Neuronal stem cell (in vitro differentiated cells): ENCODE measurements around the gene DBNDD1.

Source experiments
- DNase-seq: peaks from one replicate; pipeline ENCODE4 v3.0.0-alpha.2; 2013; ENCODE audit warnings: low spot score
- H2AFZ ChIP-seq: one replicate; pipeline ENCODE4 v1.6.1; 2013; ENCODE audit warnings: mild to moderate bottlenecking, low read length, inconsistent platforms
- H2AK5ac ChIP-seq: 2 replicates; pipeline ENCODE4 v1.6.1; 2013; ENCODE audit warnings: low read depth, mild to moderate bottlenecking, inconsistent platforms, low read length, moderate library complexity, mixed read lengths
- H2BK120ac ChIP-seq: 2 replicates; pipeline ENCODE4 v1.6.1; 2013; ENCODE audit warnings: low read depth, mild to moderate bottlenecking, inconsistent platforms, low read length, moderate library complexity, mixed read lengths
- H2BK12ac ChIP-seq: one replicate; pipeline ENCODE4 v1.6.1; 2013; ENCODE audit warnings: low read length, inconsistent platforms
- H2BK15ac ChIP-seq: 2 replicates; pipeline ENCODE4 v1.6.1; 2013; ENCODE audit warnings: mild to moderate bottlenecking, low read length, inconsistent platforms, mixed read lengths
- H2BK5ac ChIP-seq: one replicate; pipeline ENCODE4 v1.6.1; 2013; ENCODE audit warnings: inconsistent platforms, mild to moderate bottlenecking, low read length, moderate library complexity
- H3K14ac ChIP-seq: one replicate; pipeline ENCODE4 v1.6.1; 2013; ENCODE audit warnings: low read length, inconsistent platforms
- H3K18ac ChIP-seq: 2 replicates; pipeline ENCODE4 v1.6.1; 2013; ENCODE audit warnings: low read length, inconsistent platforms
- H3K23ac ChIP-seq: 2 replicates; pipeline ENCODE4 v1.6.1; 2013; ENCODE audit warnings: low read depth, mild to moderate bottlenecking, mixed read lengths, low read length, inconsistent platforms; ENCODE audit not compliant: poor library complexity
- H3K27ac ChIP-seq: replicated peaks from 3 replicates; pipeline ENCODE4 v1.5.1; 2013; ENCODE audit warnings: low read length, inconsistent platforms
- H3K27me3 ChIP-seq, 3 experiments: 2 replicates each; pipeline ENCODE4 v1.6.1; 2013; ENCODE audit warnings: low read length in 3 of 3, mild to moderate bottlenecking in 2 of 3, inconsistent platforms in 1 of 3, low read depth in 1 of 3, mixed read lengths in 1 of 3, moderate library complexity in 1 of 3; ENCODE audit not compliant: control insufficient read depth in 3 of 3, insufficient read depth in 3 of 3
- H3K36me3 ChIP-seq, 2 donors: replicated peaks in 1 of 2; 2 replicates each; pipeline ENCODE4 v1.6.1; 2013; ENCODE audit warnings: low read length in 2 of 2; ENCODE audit not compliant: control insufficient read depth in 2 of 2, insufficient read depth in 2 of 2
- H3K4ac ChIP-seq: 2 replicates; pipeline ENCODE4 v1.6.1; 2013; ENCODE audit warnings: inconsistent platforms, mild to moderate bottlenecking, low read length, moderate library complexity
- H3K4me1 ChIP-seq, 2 donors: 1 replicate in 1 of 2; 2 replicates in 1 of 2; pipeline ENCODE4 v1.6.1; 2013; ENCODE audit warnings: low read length in 2 of 2, low read depth in 1 of 2; ENCODE audit not compliant: control insufficient read depth in 2 of 2, insufficient read depth in 1 of 2
- H3K4me2 ChIP-seq: one replicate; pipeline ENCODE4 v1.6.1; 2013; ENCODE audit warnings: mild to moderate bottlenecking, low read length, inconsistent platforms; ENCODE audit not compliant: insufficient read depth, poor library complexity, severe bottlenecking
- H3K4me3 ChIP-seq, 2 donors: 2 replicates each; pipeline ENCODE4 v1.5.1; 2013; ENCODE audit warnings: low read length in 2 of 2, mild to moderate bottlenecking in 2 of 2, inconsistent platforms in 1 of 2, moderate library complexity in 1 of 2
- H3K79me1 ChIP-seq: one replicate; pipeline ENCODE4 v1.6.1; 2013; ENCODE audit warnings: low read depth, mild to moderate bottlenecking, inconsistent platforms, low read length, moderate library complexity
- H3K9ac ChIP-seq: one replicate; pipeline ENCODE4 v1.6.1; 2013; ENCODE audit warnings: mild to moderate bottlenecking, low read depth, low read length, inconsistent platforms; ENCODE audit not compliant: poor library complexity
- H3K9me3 ChIP-seq, 2 donors: replicated peaks in 1 of 2; 2 replicates each; pipeline versions ENCODE3 to v1.6.1; 2013; ENCODE audit warnings: low read length in 2 of 2, mild to moderate bottlenecking in 2 of 2, inconsistent platforms in 1 of 2, low read depth in 1 of 2, mixed read lengths in 1 of 2, moderate library complexity in 1 of 2; ENCODE audit not compliant: control insufficient read depth in 2 of 2, insufficient read depth in 1 of 2
- H4K8ac ChIP-seq: one replicate; pipeline ENCODE4 v1.6.1; 2013; ENCODE audit warnings: low read depth, mild to moderate bottlenecking, inconsistent platforms, low read length, moderate library complexity
- H4K91ac ChIP-seq: one replicate; pipeline ENCODE4 v1.6.1; 2013; ENCODE audit warnings: low read length, low read depth, mild to moderate bottlenecking, inconsistent platforms; ENCODE audit not compliant: poor library complexity
- WGBS, 2 donors: extraction: QIAGEN DNeasy Blood & Tissue Kit; methylation state at CpG; one replicate each; pipeline ENCODE4 v1.1.7; 2013; ENCODE audit warnings: missing lambda C conversion rate in 2 of 2, mixed read lengths in 1 of 2; ENCODE audit not compliant: insufficient read length in 2 of 2, insufficient replicate concordance in 1 of 2; ENCODE audit errors: extremely low coverage in 2 of 2; 5-methylcytosine and 5-hydroxymethylcytosine counted together

DBNDD1 gene

DNA sequence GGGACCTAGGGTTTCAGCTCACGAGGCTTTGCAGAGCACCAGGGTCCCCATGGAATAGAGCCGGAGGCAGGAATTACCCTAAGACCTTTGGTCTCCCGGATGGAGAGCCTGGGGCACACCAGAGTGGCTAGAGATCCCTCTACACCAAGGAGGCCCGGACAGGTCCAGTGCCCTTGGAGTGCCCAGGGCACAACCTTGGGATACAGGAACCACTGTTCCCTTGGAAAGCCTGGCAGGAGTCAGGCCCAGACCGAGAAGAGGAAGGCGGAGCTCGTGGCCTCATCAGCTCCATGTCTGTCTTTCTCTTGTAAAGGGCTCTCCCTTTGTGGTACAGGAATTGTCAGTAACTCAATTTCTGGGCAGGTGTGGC is 3.8 kb upstream of the DBNDD1 start:
- Histone ChIP-seq H3K36me3 (no peaks in the 10 kb centered on the region), H3K9ac (peak overlapping the region; percentile 40), H3K4me3 (no peak overlapping the region), H2BK12ac (no peak overlapping the region), H3K9me3 (no peaks in the 10 kb centered on the region), H4K91ac (no peak overlapping the region), H4K8ac (no peak overlapping the region), H3K23ac (no peak overlapping the region), H3K14ac (no peak overlapping the region), H3K27me3 (peaks cover 0 to 33% (median 8%) of the 10 kb centered on the region in 3 experiments), H3K4me2 (peak overlapping the region; percentile 26), H2BK5ac (peak overlapping the region; percentile 16), H2AFZ (no peak overlapping the region), H3K4me1 (peaks cover 8 to 20% of the 10 kb centered on the region in 2 donors), H2BK15ac (no peak overlapping the region), H2AK5ac (no peak overlapping the region), H3K27ac (no peak overlapping the region), H2BK120ac (no peak overlapping the region), H3K4ac (no peak overlapping the region), H3K18ac (peak overlapping the region; percentile 51), H3K79me1 (no peaks in the 10 kb centered on the region)
- DNase-seq: no peak
- no CpG with 5 or more reads among the region's 7 CpGs for WGBS, 2 donors

- peak overlapping the region; percentile 33 for H3K4me2 ChIP-seq
- H2BK12ac ChIP-seq: no peak overlapping the region
- no peak overlapping the region for H4K91ac ChIP-seq
- H3K9me3 ChIP-seq: no peaks in the 10 kb centered on the region
- no peak overlapping the region for H2AFZ ChIP-seq
- peak overlapping the region; percentile 16 for H2BK5ac ChIP-seq
- H2BK15ac ChIP-seq: no peak overlapping the region
- H2AK5ac ChIP-seq: no peak overlapping the region
- H3K4me3 ChIP-seq: peak overlapping the region in 1 of 2 donors; percentile 59
- no CpG with 5 or more reads among the region's 57 CpGs for WGBS, 2 donors
- H3K27ac ChIP-seq: no peak overlapping the region
- peak overlapping the region; percentile 76 for H3K18ac ChIP-seq
- H3K27me3 ChIP-seq: peaks cover 0 to 39% (median 11%) of the 10 kb centered on the region in 3 experiments
- peaks cover 8 to 20% of the 10 kb centered on the region in 2 donors for H3K4me1 ChIP-seq
- H3K14ac ChIP-seq: peak overlapping the region; percentile 38
- H3K9ac ChIP-seq: peak overlapping the region; percentile 40
- peak overlapping the region; percentile 97 for H3K23ac ChIP-seq
- H3K79me1 ChIP-seq: no peaks in the 10 kb centered on the region
- H2BK120ac ChIP-seq: no peak overlapping the region
- H3K4ac ChIP-seq: no peak overlapping the region
- no peak for DNase-seq
- no peaks in the 10 kb centered on the region for H3K36me3 ChIP-seq
- H4K8ac ChIP-seq: no peak overlapping the region
Observed at GRCh38 chr16:90022209-90023077, 3.2 kb upstream of the DBNDD1 start.

GRCh38 chr16:90020838-90021382 is 1.7 kb upstream of the DBNDD1 start:
- Histone ChIP-seq H3K4me1 (peaks cover 8 to 20% of the 10 kb centered on the region in 2 donors), H3K27ac (no peak overlapping the region), H3K18ac (no peak overlapping the region), H3K27me3 (peaks cover 0 to 52% (median 11%) of the 10 kb centered on the region in 3 experiments), H2BK12ac (no peak overlapping the region), H3K9ac (no peak overlapping the region), H3K4me2 (no peak overlapping the region), H3K14ac (no peak overlapping the region), H3K4me3 (no peak overlapping the region), H2BK120ac (no peak overlapping the region), H3K4ac (no peak overlapping the region), H3K23ac (no peak overlapping the region), H4K8ac (no peak overlapping the region), H3K9me3 (no peaks in the 10 kb centered on the region), H3K79me1 (peaks cover 2% of the 10 kb centered on the region), H2BK5ac (no peak overlapping the region), H3K36me3 (no peaks in the 10 kb centered on the region), H2BK15ac (no peak overlapping the region), H4K91ac (no peak overlapping the region), H2AK5ac (no peak overlapping the region), H2AFZ (no peak overlapping the region)
- no CpG with 5 or more reads among the region's 2 CpGs for WGBS, 2 donors
- no peak for DNase-seq

GRCh38 chr16:90020260-90020837 is 1.1 kb upstream of the DBNDD1 start:
- WGBS, 2 donors: no CpG with 5 or more reads among the region's 9 CpGs
- H3K4me3 ChIP-seq: peak overlapping the region in 1 of 2 donors; percentile 86
- H2BK12ac ChIP-seq: no peak overlapping the region

More at GRCh38 chr16:90020260-90020837, 1.1 kb upstream of the DBNDD1 start:
- no peak overlapping the region for H4K91ac ChIP-seq
- H2BK15ac ChIP-seq: no peak overlapping the region
- no peak overlapping the region for H2AK5ac ChIP-seq
- no peak overlapping the region for H2BK120ac ChIP-seq
- no peak overlapping the region for H3K14ac ChIP-seq
- peak overlapping the region; percentile 88 for H3K4me2 ChIP-seq
- no peak for DNase-seq
- H3K36me3 ChIP-seq: no peaks in the 10 kb centered on the region
- H3K9me3 ChIP-seq: no peaks in the 10 kb centered on the region
- peaks cover 8 to 20% of the 10 kb centered on the region in 2 donors for H3K4me1 ChIP-seq
- H3K23ac ChIP-seq: no peak overlapping the region
- no peak overlapping the region for H4K8ac ChIP-seq
- no peak overlapping the region for H3K4ac ChIP-seq
- no peak overlapping the region for H2BK5ac ChIP-seq
- no peak overlapping the region for H2AFZ ChIP-seq
- H3K18ac ChIP-seq: no peak overlapping the region
- no peak overlapping the region for H3K9ac ChIP-seq
- peaks cover 2% of the 10 kb centered on the region for H3K79me1 ChIP-seq
- peaks cover 0 to 57% (median 11%) of the 10 kb centered on the region in 3 experiments for H3K27me3 ChIP-seq
- no peak overlapping the region for H3K27ac ChIP-seq
